ENCODE results near the gene DRD4. TPM values are rescaled to one million over a fixed set of nuclear protein-coding genes. Genes with fewer than 3 reads are reported as not detected.

DRD4 gene
- total RNA-seq, 4 donors from 2014 or later = 0.88 to 0.89 TPM; not detected in 2

DNA sequence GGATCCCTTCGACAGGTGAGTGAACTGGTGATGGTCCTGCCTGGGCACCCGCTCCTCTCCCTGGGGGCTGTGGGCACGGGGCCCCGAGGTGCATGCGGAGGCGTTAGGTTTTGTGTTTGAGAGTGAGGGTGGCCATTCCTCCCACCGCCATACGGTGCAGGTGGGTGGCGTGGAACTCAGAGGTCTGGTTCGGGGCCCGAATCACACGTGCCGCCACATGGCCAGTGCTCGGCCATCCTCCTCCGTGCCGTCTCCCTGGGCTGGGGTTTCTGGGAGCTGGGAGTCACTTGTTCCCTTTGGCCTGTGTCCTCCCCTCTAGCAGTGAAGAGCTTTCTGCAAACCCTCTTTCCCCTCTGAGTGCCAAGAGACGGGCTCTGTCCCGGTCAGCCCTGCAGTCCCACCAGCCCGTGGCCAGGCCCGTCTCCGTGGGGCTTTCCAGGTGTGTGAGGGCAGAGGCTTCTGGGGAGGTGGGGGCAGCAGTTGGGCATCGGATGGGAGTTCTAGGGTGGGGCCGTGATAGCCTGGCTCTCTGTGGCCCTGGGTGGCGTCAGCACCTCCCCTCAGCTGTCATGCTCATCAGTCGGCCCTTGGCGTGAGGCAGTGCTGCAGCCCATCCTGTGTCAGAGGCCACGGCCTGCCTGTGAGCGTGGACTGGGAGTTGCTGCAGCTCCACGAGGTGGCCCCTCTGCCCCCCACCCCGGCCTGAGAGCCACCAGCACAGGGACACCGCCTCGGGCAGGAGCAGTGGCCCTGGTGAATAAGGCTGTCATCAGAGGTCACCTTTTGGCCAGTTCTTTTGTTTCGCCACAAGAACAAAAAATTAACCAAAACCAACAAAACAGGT, 31.6 kb upstream of the DRD4 start:
- H3K9me3 ChIP-seq = no peaks in the 10 kb centered on the region
- H3K27me3 ChIP-seq = no peaks in the 10 kb centered on the region
- peak overlapping the region in 1 of 3 donors; percentile 21 for H3K27ac ChIP-seq
- no peak for DNase-seq
- H3K4me1 ChIP-seq = no peaks in the 10 kb centered on the region
- WGBS, 2 donors = 92 to 95% methylated on average over 23 to 26 of the region's 33 CpGs
- intact Hi-C loops (cut with DNase I) = no loop called here
- H3K36me3 ChIP-seq = peaks cover 68 to 89% of the 10 kb centered on the region in 2 donors
- TF ChIP-seq, protein P1, sequence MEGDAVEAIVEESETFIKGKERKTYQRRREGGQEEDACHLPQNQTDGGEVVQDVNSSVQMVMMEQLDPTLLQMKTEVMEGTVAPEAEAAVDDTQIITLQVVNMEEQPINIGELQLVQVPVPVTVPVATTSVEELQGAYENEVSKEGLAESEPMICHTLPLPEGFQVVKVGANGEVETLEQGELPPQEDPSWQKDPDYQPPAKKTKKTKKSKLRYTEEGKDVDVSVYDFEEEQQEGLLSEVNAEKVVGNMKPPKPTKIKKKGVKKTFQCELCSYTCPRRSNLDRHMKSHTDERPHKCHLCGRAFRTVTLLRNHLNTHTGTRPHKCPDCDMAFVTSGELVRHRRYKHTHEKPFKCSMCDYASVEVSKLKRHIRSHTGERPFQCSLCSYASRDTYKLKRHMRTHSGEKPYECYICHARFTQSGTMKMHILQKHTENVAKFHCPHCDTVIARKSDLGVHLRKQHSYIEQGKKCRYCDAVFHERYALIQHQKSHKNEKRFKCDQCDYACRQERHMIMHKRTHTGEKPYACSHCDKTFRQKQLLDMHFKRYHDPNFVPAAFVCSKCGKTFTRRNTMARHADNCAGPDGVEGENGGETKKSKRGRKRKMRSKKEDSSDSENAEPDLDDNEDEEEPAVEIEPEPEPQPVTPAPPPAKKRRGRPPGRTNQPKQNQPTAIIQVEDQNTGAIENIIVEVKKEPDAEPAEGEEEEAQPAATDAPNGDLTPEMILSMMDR (IDR thresholded peaks at IDR 0.05) = no peak
- no peak for TF ChIP-seq POLR2A (IDR thresholded peaks at IDR 0.05)
- no peak overlapping the region for H3K4me3 ChIP-seq (replicated peaks in 1 of 3)

DNA sequence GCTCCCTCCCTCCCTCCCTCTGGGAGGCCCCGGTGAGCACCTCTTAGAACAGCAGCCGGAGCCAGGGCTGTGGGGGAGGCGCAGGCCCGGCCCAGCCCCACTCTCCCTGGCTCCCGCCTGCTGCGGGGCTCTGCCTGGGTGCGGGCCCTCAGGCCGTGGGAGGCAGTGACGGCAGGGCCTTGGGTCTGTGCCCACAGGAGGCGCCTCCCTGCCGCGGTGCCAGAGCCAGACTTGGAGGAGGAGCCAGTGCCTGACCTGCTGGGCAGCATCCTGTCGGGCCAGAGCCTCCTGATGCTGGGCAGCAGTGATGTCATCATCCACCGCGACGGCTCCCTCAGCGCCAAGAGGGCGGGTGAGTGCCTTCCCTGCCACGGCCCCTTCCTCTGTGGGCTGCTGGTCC, 30.8 kb upstream of the DRD4 start:
- H3K4me3 ChIP-seq (replicated peaks in 1 of 3) = no peak overlapping the region
- WGBS, 2 donors = 84 to 90% methylated on average over 3 to 4 of the region's 19 CpGs
- no peaks in the 10 kb centered on the region for H3K4me1 ChIP-seq
- intact Hi-C loops (cut with DNase I) = no loop called here
- TF ChIP-seq, protein P1 (IDR thresholded peaks at IDR 0.05) = no peak
- TF ChIP-seq POLR2A (IDR thresholded peaks at IDR 0.05) = no peak
- H3K36me3 ChIP-seq = peaks cover 72 to 92% of the 10 kb centered on the region in 2 donors
- H3K27me3 ChIP-seq = no peaks in the 10 kb centered on the region
- DNase-seq = peak; percentile 70 to 76
- H3K9me3 ChIP-seq = no peaks in the 10 kb centered on the region
- H3K27ac ChIP-seq = no peak overlapping the region

DNA sequence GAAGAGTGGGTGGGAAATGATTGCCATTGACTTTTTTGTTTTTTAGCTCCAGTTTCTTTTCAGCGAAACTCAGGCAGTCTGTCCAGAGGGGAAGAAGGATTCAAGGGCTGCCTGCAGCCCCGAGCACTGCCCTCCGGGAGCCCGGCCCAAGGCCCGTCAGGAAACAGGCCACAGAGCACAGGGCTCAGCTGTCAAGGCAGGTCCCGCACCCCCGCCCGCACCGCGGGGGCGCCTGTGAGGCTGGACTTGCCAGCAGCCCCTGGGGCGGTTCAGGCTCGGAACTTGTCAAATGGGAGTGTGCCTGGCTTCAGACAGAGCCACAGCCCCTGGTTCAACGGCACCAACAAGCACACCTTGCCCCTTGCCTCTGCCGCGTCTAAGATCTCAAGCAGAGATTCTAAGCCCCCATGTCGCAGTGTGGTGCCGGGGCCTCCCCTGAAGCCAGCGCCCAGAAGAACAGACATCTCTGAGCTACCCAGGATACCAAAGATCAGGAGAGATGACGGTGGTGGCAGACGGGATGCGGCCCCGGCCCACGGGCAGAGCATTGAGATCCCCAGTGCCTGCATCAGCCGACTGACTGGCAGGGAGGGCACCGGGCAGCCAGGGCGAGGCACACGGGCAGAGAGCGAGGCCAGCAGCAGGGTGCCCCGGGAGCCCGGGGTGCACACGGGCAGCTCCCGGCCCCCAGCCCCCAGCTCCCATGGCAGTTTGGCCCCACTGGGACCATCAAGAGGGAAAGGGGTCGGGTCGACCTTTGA, 29.9 kb upstream of the DRD4 start:
- no peak overlapping the region for H3K4me3 ChIP-seq (replicated peaks in 1 of 3)
- no peak overlapping the region for H3K27ac ChIP-seq
- DNase-seq = no peak
- WGBS, 2 donors = 93 to 95% methylated on average over 29 to 33 of the region's 35 CpGs
- no peaks in the 10 kb centered on the region for H3K4me1 ChIP-seq
- no peaks in the 10 kb centered on the region for H3K9me3 ChIP-seq
- peaks cover 70 to 92% of the 10 kb centered on the region in 2 donors for H3K36me3 ChIP-seq
- TF ChIP-seq, protein P1 (IDR thresholded peaks at IDR 0.05) = no peak
- TF ChIP-seq POLR2A (IDR thresholded peaks at IDR 0.05) = no peak
- intact Hi-C loops (cut with DNase I) = no loop called here
- H3K27me3 ChIP-seq = no peaks in the 10 kb centered on the region

DNA sequence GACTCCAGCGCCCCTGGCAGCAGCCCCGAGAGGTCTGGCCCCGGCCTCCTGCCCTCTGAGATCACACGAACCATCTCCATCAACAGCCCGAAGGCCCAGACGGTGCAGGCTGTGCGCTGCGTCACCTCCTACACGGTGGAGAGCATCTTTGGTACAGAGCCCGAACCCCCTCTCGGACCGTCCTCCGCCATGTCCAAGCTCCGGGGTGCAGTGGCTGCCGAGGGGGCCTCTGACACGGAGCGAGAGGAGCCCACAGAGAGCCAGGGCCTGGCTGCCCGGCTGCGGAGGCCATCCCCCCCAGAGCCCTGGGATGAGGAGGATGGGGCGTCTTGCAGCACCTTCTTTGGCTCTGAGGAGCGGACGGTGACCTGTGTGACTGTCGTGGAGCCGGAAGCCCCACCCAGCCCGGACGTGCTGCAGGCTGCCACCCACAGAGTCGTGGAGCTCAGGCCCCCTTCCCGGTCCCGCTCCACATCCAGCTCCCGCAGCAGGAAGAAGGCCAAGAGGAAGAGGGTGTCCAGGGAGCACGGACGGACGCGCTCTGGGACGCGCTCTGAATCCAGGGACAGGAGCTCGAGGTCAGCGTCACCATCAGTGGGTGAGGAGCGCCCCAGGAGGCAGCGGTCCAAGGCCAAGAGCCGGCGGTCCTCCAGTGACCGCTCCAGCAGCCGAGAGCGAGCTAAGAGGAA, 29.0 kb upstream of the DRD4 start:
- 84 to 94% methylated on average over 25 to 27 of the region's 45 CpGs for WGBS, 2 donors
- Histone ChIP-seq H3K27me3 (no peaks in the 10 kb centered on the region), H3K4me1 (no peaks in the 10 kb centered on the region), H3K9me3 (no peaks in the 10 kb centered on the region), H3K4me3 (replicated peaks in 1 of 3) (no peak overlapping the region), H3K27ac (no peak overlapping the region), H3K36me3 (peaks cover 78 to 95% of the 10 kb centered on the region in 2 donors)
- intact Hi-C loops (cut with DNase I) = no loop called here
- TF ChIP-seq, protein P1 (IDR thresholded peaks at IDR 0.05) = no peak
- DNase-seq = no peak

All from thyroid gland (tissue), 4 donors.